ENCODE data around the gene LHX5. TPM values are rescaled to one million over a fixed set of nuclear protein-coding genes. Genes with fewer than 3 reads are reported as not detected.
A peak's percentile ranks its signal among the peaks of the same experiment; 100 is the strongest.

LHX5 gene
- total and polyA plus RNA-seq, 12 donors: not detected

GRCh38 chr12:113469224-113469948 lies 2.3 kb downstream of the LHX5 start:
- Histone ChIP-seq H3K27ac (no peak overlapping the region), H3K4me1 (peaks cover 10 to 44% (median 26%) of the 10 kb centered on the region in 9 donors), H3K9me3 (no peaks in the 10 kb centered on the region), H3K36me3 (no peaks in the 10 kb centered on the region), H3K4me3 (no peak overlapping the region), H3K27me3 (peaks cover 60 to 100% (median 100%) of the 10 kb centered on the region in 7 donors)
- no peak for TF ChIP-seq CTCF (IDR thresholded peaks at IDR 0.05)
- DNase-seq: no peak
- intact Hi-C loops (cut with DNase I): no loop called here
- no peak for ATAC-seq
- WGBS, 2 donors: 3 to 6% methylated on average over 17 of the region's 17 CpGs

DNA sequence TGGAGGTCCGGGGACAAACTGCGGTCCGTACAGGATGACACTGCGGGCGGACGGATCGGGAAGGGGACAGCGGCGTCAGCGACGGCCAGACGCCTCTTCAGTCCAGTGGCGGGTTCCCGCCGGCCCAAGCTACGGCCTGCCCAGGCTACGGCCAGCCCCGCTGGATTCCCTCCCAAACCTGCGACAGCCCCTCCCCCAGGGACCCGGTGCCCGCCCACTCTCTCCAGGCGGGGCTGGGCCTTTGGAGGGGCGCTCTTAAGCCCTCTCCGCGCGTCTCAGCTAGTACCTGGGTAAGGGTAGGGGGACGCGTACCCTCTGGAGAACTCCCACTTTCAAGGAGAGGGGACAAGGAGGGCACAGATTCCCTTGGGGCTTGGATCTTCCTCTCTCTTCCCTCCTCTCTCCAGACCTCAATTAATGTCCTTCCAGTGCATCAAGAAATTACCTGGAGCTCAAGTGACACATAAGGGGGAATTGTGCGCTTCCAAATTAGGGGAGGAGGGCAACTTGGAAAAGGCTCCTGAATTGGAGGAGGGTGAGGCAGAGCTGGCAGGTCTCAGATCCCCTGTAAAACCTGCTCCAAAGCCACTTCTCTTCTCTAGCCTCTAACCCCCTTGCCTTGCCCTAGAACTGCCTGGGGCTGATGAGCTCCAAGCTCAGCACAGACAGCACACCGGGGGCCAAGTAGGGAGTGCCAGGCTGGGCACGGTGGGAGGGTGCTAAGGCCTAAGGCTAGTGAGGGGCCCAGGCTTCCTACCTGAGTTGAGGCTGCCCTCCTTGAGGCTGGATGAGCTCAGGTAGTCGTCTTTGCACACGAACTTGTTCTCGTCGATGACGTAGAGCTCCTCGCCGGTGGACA lies 3.1 kb downstream of the LHX5 start:
- H3K27me3 ChIP-seq: peaks cover 67 to 100% (median 100%) of the 10 kb centered on the region in 7 donors
- no peak for TF ChIP-seq CTCF (IDR thresholded peaks at IDR 0.05)
- H3K36me3 ChIP-seq: no peaks in the 10 kb centered on the region
- DNase-seq (no peak), ATAC-seq (no peak)
- intact Hi-C loops (cut with DNase I): no loop called here
- no peaks in the 10 kb centered on the region for H3K9me3 ChIP-seq
- H3K27ac ChIP-seq: no peak overlapping the region
- WGBS, 2 donors: 1 to 2% methylated on average over 38 of the region's 38 CpGs
- no peak overlapping the region for H3K4me3 ChIP-seq
- H3K4me1 ChIP-seq: peaks cover 12 to 52% (median 34%) of the 10 kb centered on the region in 9 donors

- Histone ChIP-seq H3K27ac (no peak overlapping the region), H3K9me3 (no peaks in the 10 kb centered on the region), H3K36me3 (no peaks in the 10 kb centered on the region), H3K4me1 (peaks cover 17 to 61% (median 43%) of the 10 kb centered on the region in 9 donors), H3K4me3 (peak overlapping the region; percentile 4 to 50 (median 43)), H3K27me3 (peaks cover 75 to 100% (median 100%) of the 10 kb centered on the region in 7 donors)
- intact Hi-C loops (cut with DNase I): no loop called here
- DNase-seq (no peak), ATAC-seq (no peak)
- 1% methylated on average over 76 to 78 of the region's 78 CpGs for WGBS, 2 donors
- TF ChIP-seq CTCF (IDR thresholded peaks at IDR 0.05): no peak
Observed at GRCh38 chr12:113467502-113468364, 3.9 kb downstream of the LHX5 start.

GRCh38 chr12:113467142-113467501 lies 4.5 kb downstream of the LHX5 start:
- peaks cover 17 to 67% (median 46%) of the 10 kb centered on the region in 9 donors for H3K4me1 ChIP-seq
- no peak for DNase-seq

More at GRCh38 chr12:113467142-113467501, 4.5 kb downstream of the LHX5 start:
- intact Hi-C loops (cut with DNase I): no loop called here
- H3K9me3 ChIP-seq: no peaks in the 10 kb centered on the region
- no peak for TF ChIP-seq CTCF (IDR thresholded peaks at IDR 0.05)
- ATAC-seq: no peak
- H3K27me3 ChIP-seq: peaks cover 75 to 100% (median 100%) of the 10 kb centered on the region in 7 donors
- no peaks in the 10 kb centered on the region for H3K36me3 ChIP-seq
- H3K27ac ChIP-seq: no peak overlapping the region
- WGBS, 2 donors: 2 to 3% methylated on average over 31 of the region's 31 CpGs
- H3K4me3 ChIP-seq: peak overlapping the region in 9 of 10 donors; percentile 12 to 50 (median 45)
